Caco-2 (cell line): ENCODE data around the gene SLAMF1. TPM values are rescaled to one million over a fixed set of nuclear protein-coding genes. Genes with fewer than 3 reads are reported as not detected.

Source experiments
- BruUV-seq: library from RNA; stranded (reverse); fragments of 400-500 nt; replicated peaks from 2 replicates; lab custom pipeline; 2021; lab: Mats Ljungman, UMichigan
- CTCF ChIA-PET: fragments of 300-600 bp; sonication (Branson Sonifier 250); formaldehyde crosslinking; loops from one replicate; lab custom pipeline; 2022; ENCODE audit warnings: antibody characterized with exemption; lab: Charles Lee
- POLR2A ChIA-PET: fragments of 300-600 bp; sonication (Branson Sonifier 250); formaldehyde crosslinking; loops from one replicate; lab custom pipeline; 2022; ENCODE audit warnings: antibody characterized with exemption; lab: Charles Lee
- DNase-seq, 2 experiments: peaks; one replicate each; pipeline versions ENCODE4 v3.0.0 to v3.0.0-alpha.2; 2020 to 2022
- H3K27me3 ChIP-seq: replicated peaks from 2 replicates; pipeline ENCODE4 v1.6.0; 2011; ENCODE audit warnings: low read length; ENCODE audit not compliant: control insufficient read depth, insufficient read depth
- H3K36me3 ChIP-seq: 2 replicates; pipeline ENCODE4 v1.5.1; 2011; ENCODE audit warnings: low read length; ENCODE audit not compliant: control insufficient read depth, insufficient read depth
- H3K4me1 ChIP-seq: fragments of 250-450 bp; sonication (Bioruptor Pico); 2 replicates; pipeline ENCODE4 v1.5.1; 2020; ENCODE audit warnings: mild to moderate bottlenecking
- H3K4me3 ChIP-seq: 2 replicates; pipeline ENCODE4 v1.5.1; 2011; ENCODE audit warnings: low read depth, mild to moderate bottlenecking, control low read depth, low read length
- H3K9me3 ChIP-seq: fragments of 250-450 bp; sonication (Bioruptor Pico); 2 replicates; pipeline ENCODE4 v1.5.1; 2020; ENCODE audit warnings: mild to moderate bottlenecking, moderate library complexity
- H3K27ac Mint-ChIP-seq: one replicate; pipeline ENCODE4 v1.8.0; 2022; ENCODE audit warnings: mixed read lengths; ENCODE audit not compliant: unreplicated experiment
- H3K27me3 Mint-ChIP-seq: one replicate; pipeline ENCODE4 v1.8.0; 2022; ENCODE audit warnings: mixed read lengths; ENCODE audit not compliant: insufficient read depth, unreplicated experiment
- H3K36me3 Mint-ChIP-seq: one replicate; pipeline ENCODE4 v1.8.0; 2022; ENCODE audit warnings: mild to moderate bottlenecking, mixed read lengths; ENCODE audit not compliant: insufficient read depth, unreplicated experiment
- H3K4me1 Mint-ChIP-seq: one replicate; pipeline ENCODE4 v1.8.0; 2022; ENCODE audit warnings: low read depth, mixed read lengths; ENCODE audit not compliant: unreplicated experiment
- H3K4me3 Mint-ChIP-seq: one replicate; pipeline ENCODE4 v1.8.0; 2022; ENCODE audit warnings: mild to moderate bottlenecking, moderate library complexity, mixed read lengths; ENCODE audit not compliant: unreplicated experiment
- H3K9me3 Mint-ChIP-seq: one replicate; pipeline ENCODE4 v1.8.0; 2022; ENCODE audit warnings: mixed read lengths; ENCODE audit not compliant: unreplicated experiment
- CTCF ChIP-seq, 2 experiments: fragments of 200-600 bp in 1 of 2; IDR thresholded peaks; 1 replicate in 1 of 2; 2 replicates in 1 of 2; pipeline versions ENCODE4 v1.5.1 to v1.8.0; 2011 to 2022; ENCODE audit warnings: antibody characterized with exemption in 1 of 2, control low read depth in 1 of 2, inconsistent platforms in 1 of 2, low read depth in 1 of 2, low read length in 1 of 2, mild to moderate bottlenecking in 1 of 2, moderate library complexity in 1 of 2; ENCODE audit not compliant: insufficient read depth in 1 of 2, severe bottlenecking in 1 of 2, unreplicated experiment in 1 of 2
- intact Hi-C: fragments of 100-400 bp; cut with micrococcal nuclease; formaldehyde crosslinking; loops from one replicate; pipeline ENCODE4 v1.10.0; 2022; ENCODE audit not compliant: unreplicated experiment
- total RNA-seq: library from RNA; stranded (reverse); gene quantifications from 2 replicates; pipeline ENCODE4 v1.2.3, GENCODE V29; 2022

The SLAMF1 gene
- total RNA-seq, 1 experiment from 2014 or later, result not detected

GRCh38 chr1:160638926-160639325 lies 7.9 kb downstream of the SLAMF1 start:
- intact Hi-C loops, result no loop called here
- H3K36me3 ChIP-seq, result no peaks in the 10 kb centered on the region
- H3K27me3 Mint-ChIP-seq, result no peaks in the 10 kb centered on the region
- H3K9me3 ChIP-seq, result no peaks in the 10 kb centered on the region
- peaks cover 45% of the 10 kb centered on the region for H3K4me1 ChIP-seq
- POLR2A ChIA-PET, result no interaction called here
- BruUV-seq, result no TSS peak
- H3K27ac Mint-ChIP-seq, result peak overlapping the region; percentile 64
- no peaks in the 10 kb centered on the region for H3K36me3 Mint-ChIP-seq
- peak overlapping the region; percentile 27 for H3K4me3 Mint-ChIP-seq
- CTCF ChIA-PET, result no interaction called here
- H3K9me3 Mint-ChIP-seq, result no peaks in the 10 kb centered on the region
- no peak overlapping the region for H3K4me3 ChIP-seq
- no peak for DNase-seq
- peaks cover 38% of the 10 kb centered on the region for H3K4me1 Mint-ChIP-seq
- no peak for TF ChIP-seq CTCF (IDR thresholded peaks at IDR 0.05; ENCODE audit: insufficient read depth in 1 of 2, low read depth in 1 of 2, low read length in 1 of 2, severe bottlenecking in 1 of 2, unreplicated experiment in 1 of 2)
- no peaks in the 10 kb centered on the region for H3K27me3 ChIP-seq

- Histone ChIP-seq H3K36me3 (no peaks in the 10 kb centered on the region), H3K9me3 (no peaks in the 10 kb centered on the region), H3K4me3 (no peak overlapping the region), H3K27me3 (no peaks in the 10 kb centered on the region), H3K4me1 (peaks cover 45% of the 10 kb centered on the region)
- Mint-ChIP-seq H3K27me3 (no peaks in the 10 kb centered on the region), H3K9me3 (no peaks in the 10 kb centered on the region), H3K36me3 (no peaks in the 10 kb centered on the region), H3K4me3 (peak overlapping the region; percentile 27), H3K27ac (peak overlapping the region; percentile 64), H3K4me1 (peaks cover 38% of the 10 kb centered on the region)
- TF ChIP-seq CTCF (IDR thresholded peaks at IDR 0.05; ENCODE audit: insufficient read depth in 1 of 2, low read depth in 1 of 2, low read length in 1 of 2, severe bottlenecking in 1 of 2, unreplicated experiment in 1 of 2), result no peak
- intact Hi-C loops, result no loop called here
- ChIA-PET POLR2A (no interaction called here), CTCF (no interaction called here)
- no peak for DNase-seq
- no TSS peak for BruUV-seq
Measured at GRCh38 chr1:160638540-160638857, 8.3 kb downstream of the SLAMF1 start.

- Histone ChIP-seq H3K36me3 (no peaks in the 10 kb centered on the region), H3K9me3 (no peaks in the 10 kb centered on the region), H3K27me3 (no peaks in the 10 kb centered on the region), H3K4me1 (peaks cover 45% of the 10 kb centered on the region), H3K4me3 (no peak overlapping the region)
- Mint-ChIP-seq H3K4me1 (peaks cover 38% of the 10 kb centered on the region), H3K27me3 (no peaks in the 10 kb centered on the region), H3K27ac (peak overlapping the region; percentile 64), H3K36me3 (no peaks in the 10 kb centered on the region), H3K9me3 (no peaks in the 10 kb centered on the region), H3K4me3 (peak overlapping the region; percentile 27)
- BruUV-seq, result no TSS peak
- intact Hi-C loops, result loop anchor here (1.0 kb wide), 1 partner anchor 20 kb away; no protein-coding TSS in a partner anchor
- POLR2A ChIA-PET, result no interaction called here
- no peak for TF ChIP-seq CTCF (IDR thresholded peaks at IDR 0.05; ENCODE audit: insufficient read depth in 1 of 2, low read depth in 1 of 2, low read length in 1 of 2, severe bottlenecking in 1 of 2, unreplicated experiment in 1 of 2)
- DNase-seq, result peak in 1 of 2 experiments; percentile 24
- CTCF ChIA-PET, result no interaction called here
Measured at GRCh38 chr1:160637821-160638539, 8.9 kb downstream of the SLAMF1 start.
